Retinal pigment epithelial cell (primary cell): Measurements from ENCODE around the gene ICA1L.

Experiments used
- DNase-seq: peaks from one replicate; pipeline ENCODE4 v3.0.0-alpha.2; 2010; ENCODE audit warnings: low read depth
- H3K4me3 ChIP-seq: 2 replicates; pipeline ENCODE4 v1.5.1; 2011; ENCODE audit warnings: mild to moderate bottlenecking, low read length, control low read depth, moderate library complexity
- TF ChIP-seq, protein P1 (sequence below): conservative IDR thresholded peaks from 2 replicates; pipeline ENCODE4 v1.5.1; 2011; ENCODE audit warnings: low read depth, low read length, control low read depth, inconsistent platforms

Gene ICA1L

DNA sequence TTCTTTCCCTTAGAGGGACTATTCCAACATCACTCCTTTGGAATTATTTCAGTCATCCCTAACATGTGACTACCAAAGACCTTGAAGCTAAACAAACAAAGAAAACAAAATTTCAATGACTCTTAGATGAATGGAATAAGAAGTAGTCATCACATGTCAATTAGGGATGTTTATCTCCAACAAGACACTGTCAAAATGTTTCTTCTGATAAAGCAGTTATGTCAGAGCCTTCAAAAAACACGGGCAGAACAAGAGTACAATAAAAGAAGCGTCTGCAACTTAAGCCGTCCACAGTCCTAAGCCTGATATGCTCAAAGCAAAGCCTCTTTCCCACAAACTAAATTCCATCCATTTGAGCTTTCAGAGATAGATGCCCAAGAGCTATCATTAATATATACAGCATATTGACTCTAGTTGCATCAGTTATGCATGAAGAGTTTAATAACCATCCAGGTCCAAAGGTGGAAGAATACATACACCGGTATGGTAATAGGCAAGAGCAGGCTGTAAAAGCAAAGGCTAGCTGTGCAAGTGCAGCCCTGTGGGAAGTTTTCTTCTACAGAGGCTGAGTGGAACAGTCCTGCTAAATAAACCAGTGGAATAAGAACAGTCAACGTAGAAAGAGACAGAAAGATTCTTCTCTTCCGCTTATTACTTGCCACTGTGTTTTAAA lies 98.1 kb downstream of the ICA1L start:
- DNase-seq = no peak
- TF ChIP-seq, protein P1, sequence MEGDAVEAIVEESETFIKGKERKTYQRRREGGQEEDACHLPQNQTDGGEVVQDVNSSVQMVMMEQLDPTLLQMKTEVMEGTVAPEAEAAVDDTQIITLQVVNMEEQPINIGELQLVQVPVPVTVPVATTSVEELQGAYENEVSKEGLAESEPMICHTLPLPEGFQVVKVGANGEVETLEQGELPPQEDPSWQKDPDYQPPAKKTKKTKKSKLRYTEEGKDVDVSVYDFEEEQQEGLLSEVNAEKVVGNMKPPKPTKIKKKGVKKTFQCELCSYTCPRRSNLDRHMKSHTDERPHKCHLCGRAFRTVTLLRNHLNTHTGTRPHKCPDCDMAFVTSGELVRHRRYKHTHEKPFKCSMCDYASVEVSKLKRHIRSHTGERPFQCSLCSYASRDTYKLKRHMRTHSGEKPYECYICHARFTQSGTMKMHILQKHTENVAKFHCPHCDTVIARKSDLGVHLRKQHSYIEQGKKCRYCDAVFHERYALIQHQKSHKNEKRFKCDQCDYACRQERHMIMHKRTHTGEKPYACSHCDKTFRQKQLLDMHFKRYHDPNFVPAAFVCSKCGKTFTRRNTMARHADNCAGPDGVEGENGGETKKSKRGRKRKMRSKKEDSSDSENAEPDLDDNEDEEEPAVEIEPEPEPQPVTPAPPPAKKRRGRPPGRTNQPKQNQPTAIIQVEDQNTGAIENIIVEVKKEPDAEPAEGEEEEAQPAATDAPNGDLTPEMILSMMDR = no peak
- no peak overlapping the region for H3K4me3 ChIP-seq

DNA sequence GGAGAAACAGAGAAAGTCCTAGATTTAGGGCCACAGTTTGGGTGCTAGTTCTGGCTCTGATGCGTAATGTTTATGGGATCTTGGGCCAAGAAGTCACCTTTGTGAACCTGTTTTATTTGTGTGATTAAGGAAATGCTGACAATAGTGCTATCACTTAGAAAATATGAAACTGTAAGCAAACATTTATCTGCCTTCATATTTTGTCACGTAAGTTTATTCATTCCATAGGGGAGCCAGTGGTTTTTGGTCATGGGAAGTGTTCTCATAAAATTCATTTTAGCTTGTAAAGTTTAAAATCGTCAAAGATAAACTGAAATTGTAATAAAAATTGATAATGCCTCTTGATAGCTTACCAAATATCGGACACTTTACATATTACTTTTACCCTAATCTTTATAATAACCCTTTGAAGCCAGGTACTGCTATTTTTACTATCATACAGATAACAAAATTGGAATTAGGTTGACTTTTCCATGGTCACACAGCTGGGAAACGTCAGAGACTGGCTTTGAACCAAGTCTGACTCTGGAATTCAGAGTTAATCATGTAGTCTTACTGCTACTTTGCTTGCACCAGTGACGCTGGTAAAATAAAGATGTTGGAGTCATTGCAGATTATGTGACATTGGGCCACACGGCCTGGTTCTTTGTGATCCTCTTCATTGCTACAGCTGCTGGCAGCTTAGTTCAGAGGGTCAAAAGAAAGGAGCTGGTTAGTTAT lies 99.7 kb downstream of the ICA1L start:
- TF ChIP-seq, protein P1 = no peak
- no peak overlapping the region for H3K4me3 ChIP-seq
- DNase-seq = no peak

DNA sequence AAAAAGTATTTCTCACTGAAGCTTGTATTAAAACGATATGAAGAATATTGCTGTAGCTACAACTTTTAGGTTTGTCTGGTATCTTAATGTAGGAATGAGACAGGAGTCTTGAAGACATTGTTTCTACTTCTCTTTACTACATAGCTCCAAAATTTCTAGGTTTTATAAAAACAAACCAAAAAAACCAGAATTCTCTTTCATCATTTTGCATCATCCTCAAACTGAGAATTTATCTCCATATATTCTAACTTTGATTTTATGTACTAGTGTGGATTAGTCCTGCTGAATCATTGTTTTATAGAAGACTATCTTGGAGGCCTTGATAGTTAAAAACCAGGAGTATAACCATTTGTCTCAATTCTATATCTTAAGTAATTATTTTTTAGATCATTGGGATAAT lies 100.2 kb downstream of the ICA1L start:
- DNase-seq = no peak
- TF ChIP-seq, protein P1 = no peak
- no peak overlapping the region for H3K4me3 ChIP-seq

DNA sequence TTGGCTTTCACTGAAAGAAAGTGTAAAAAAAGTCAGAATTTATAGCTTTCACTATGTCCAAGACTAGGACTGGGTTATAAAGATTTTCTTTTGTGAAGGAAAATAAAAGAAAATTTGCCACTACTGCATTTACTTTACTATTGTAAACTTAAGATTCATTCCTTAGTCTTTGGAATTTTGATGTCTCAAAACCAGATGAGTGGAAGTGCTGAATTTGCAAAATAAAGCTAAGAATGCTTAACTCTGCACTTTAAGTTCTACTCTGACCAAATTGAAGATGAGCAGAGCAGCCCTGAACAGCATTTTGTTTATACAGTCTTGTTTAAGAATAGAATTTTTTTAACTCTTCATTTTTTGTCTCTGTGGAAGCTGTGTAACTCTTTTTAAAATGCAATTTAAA lies 102.4 kb downstream of the ICA1L start:
- TF ChIP-seq, protein P1 = no peak
- DNase-seq = no peak
- no peak overlapping the region for H3K4me3 ChIP-seq

DNA sequence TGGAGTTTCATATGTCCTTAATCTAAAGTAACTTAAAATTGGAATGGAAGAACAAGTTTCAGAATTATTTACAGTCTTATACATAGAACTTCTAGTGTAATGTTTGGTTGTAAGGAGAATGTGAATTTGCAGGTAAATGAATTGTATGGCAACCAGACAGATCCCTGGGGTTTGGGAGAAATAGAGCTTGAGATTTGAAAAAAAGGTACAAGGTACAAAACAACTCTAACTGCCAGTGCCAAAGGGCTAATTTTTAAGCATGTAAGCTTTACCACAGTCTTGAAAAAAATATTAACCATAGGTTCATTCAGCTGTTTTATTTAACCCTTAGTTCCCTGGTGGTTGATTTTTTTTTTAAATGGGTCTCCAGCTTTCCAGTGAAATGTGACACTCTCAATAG lies 103.3 kb downstream of the ICA1L start:
- TF ChIP-seq, protein P1 = no peak
- H3K4me3 ChIP-seq = no peak overlapping the region

DNA sequence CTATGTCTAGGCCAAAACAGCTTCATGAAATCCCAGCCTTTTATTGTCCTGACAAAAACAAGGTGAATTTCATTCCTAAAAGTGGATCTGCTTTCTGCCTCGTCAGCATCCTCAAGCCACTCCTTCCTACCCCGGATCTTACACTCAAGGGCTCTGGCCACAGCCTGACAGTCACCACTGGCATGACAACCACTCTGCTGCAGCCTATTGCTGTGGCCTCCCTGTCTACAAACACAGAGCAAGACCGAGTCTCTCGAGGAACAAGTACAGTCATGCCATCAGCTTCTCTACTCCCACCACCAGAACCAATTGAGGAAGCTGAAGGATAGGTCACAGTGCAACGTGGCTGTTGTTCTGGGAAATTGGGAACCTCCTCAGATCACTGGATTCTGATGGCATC lies 106.1 kb downstream of the ICA1L start:
- TF ChIP-seq, protein P1 = no peak
- no peak overlapping the region for H3K4me3 ChIP-seq
- DNase-seq = no peak

More for the DNA sequence above, 103.3 kb downstream of the ICA1L start:
- DNase-seq = no peak

DNA sequence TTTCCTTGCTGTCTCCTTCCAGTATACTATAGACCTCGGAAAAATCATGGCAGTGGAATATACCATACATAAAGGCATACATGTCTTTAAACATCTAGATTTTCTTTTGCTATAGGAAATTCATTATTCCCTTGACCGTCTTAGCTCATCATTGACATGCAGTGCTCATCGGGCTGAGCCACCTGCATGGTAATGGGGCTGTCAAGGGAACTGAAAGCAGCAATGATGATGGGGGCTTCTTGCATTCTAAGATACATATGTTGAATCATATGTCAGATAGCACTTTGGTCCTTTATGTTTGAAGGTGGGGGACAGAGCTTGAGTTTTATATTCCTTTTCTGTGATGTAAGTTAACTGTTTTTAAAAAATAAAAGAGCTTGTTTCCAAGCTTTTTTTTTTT lies 106.6 kb downstream of the ICA1L start:
- TF ChIP-seq, protein P1 = no peak
- no peak for DNase-seq
- H3K4me3 ChIP-seq = no peak overlapping the region
